Heart right ventricle (tissue), 16 donors: ENCODE results near the gene ANKRD63. TPM values are rescaled to one million over a fixed set of nuclear protein-coding genes. Genes with fewer than 3 reads are reported as not detected.

Experiments
- ATAC-seq, 8 donors: fragments of 200-7000 bp; cut with Tn5 transposase; one replicate each; pipeline ENCODE4 v1.9.1; 2020; ENCODE audit warnings: mild to moderate bottlenecking in 8 of 8, moderate library complexity in 8 of 8, moderate number of reproducible peaks in 1 of 8
- DNase-seq, 2 donors: peaks; one replicate each; pipeline ENCODE4 v3.0.0-alpha.2; 2020
- H3K27ac ChIP-seq, 10 donors: fragments of 200-600 bp; sonication (generic) in 2 of 10; one replicate each; pipeline versions ENCODE4 v1.5.0 to v1.8.0; 2020 to 2022; ENCODE audit warnings: mild to moderate bottlenecking in 3 of 10
- H3K27me3 ChIP-seq, 7 donors: fragments of 200-600 bp; one replicate each; pipeline ENCODE4 v1.8.0; 2021 to 2022; ENCODE audit warnings: mild to moderate bottlenecking in 2 of 7
- H3K36me3 ChIP-seq, 9 donors: fragments of 200-600 bp; sonication (generic) in 1 of 9; one replicate each; pipeline versions ENCODE4 v1.5.0 to v1.8.0; 2020 to 2022; ENCODE audit warnings: mild to moderate bottlenecking in 2 of 9
- H3K4me1 ChIP-seq, 9 donors: fragments of 200-600 bp; sonication (generic) in 1 of 9; one replicate each; pipeline versions ENCODE4 v1.5.0 to v1.8.0; 2020 to 2022; ENCODE audit warnings: mild to moderate bottlenecking in 4 of 9
- H3K4me3 ChIP-seq, 10 donors: fragments of 200-600 bp; sonication (generic) in 2 of 10; one replicate each; pipeline versions ENCODE4 v1.5.0 to v1.8.0; 2020 to 2022; ENCODE audit warnings: mild to moderate bottlenecking in 7 of 10, moderate library complexity in 2 of 10
- H3K9me3 ChIP-seq, 11 donors: fragments of 200-600 bp in 10 of 11; sonication (generic) in 2 of 11; one replicate each; pipeline versions ENCODE4 v1.5.0 to v1.8.0; 2013 to 2022; ENCODE audit warnings: mild to moderate bottlenecking in 2 of 11, control low read depth in 1 of 11, moderate library complexity in 1 of 11
- CTCF ChIP-seq, 9 donors: fragments of 200-600 bp; sonication (generic) in 2 of 9; IDR thresholded peaks; one replicate each; pipeline versions ENCODE4 v1.5.0 to v1.8.0; 2021 to 2022; ENCODE audit warnings: antibody characterized with exemption in 9 of 9, mild to moderate bottlenecking in 5 of 9, moderate library complexity in 1 of 9
- WGBS, 2 donors: extraction: QIAGEN DNeasy Blood & Tissue Kit; methylation state at CpG; one replicate each; pipeline ENCODE4 v1.1.7; 2013; ENCODE audit warnings: inconsistent platforms in 1 of 2; 5-methylcytosine and 5-hydroxymethylcytosine counted together
- intact Hi-C, 10 donors: fragments of 100-400 bp; cut with DNase I; formaldehyde crosslinking; loops; one replicate each; pipeline versions ENCODE4 v1.11.1 to v1.14.2; 2022
- polyA plus RNA-seq, 2 donors: library from polyadenylated mRNA; stranded (reverse); fragments of 200-250 nt; gene quantifications; one replicate each; pipeline ENCODE4 v1.2.3, GENCODE V29; 2013
- total RNA-seq, 10 donors: library from RNA; stranded (reverse); fragmentation: NEBNext Ultra II Directional in 3 of 10; extraction: Animal tissue kit (Norgen Biotek cat#: 25700) in 3 of 10; gene quantifications; one replicate each; pipeline versions ENCODE4 v1.2.1 to v1.2.4, GENCODE V29; 2021 to 2023
- donor health status: Arrhythmogenic right ventricular cardiomyopathy.
- donor health status: ischemic (EF 13 %, LVEDD 7.1; RV severe dilation, severe dysfunction).
- donor health status: healthy with polysubstance abuse.
- donor health status: DM: no; HTN: yes; CAD: no.
- donor health status: DM: no; HTN: no; CAD: no.
- donor health status: ischemic (EF 25% LVEDD 6.9; RV normal size, moderate dysfunction).
- donor health status: ischemic (EF 25% LVEDD 5.7; RV mildly dilated, moderate dysfunction).
- donor health status: healthy.
- donor health status: DM: yes; HTN: yes; CAD: no.
- donor health status: Ischemic cardiomyopathy.
- donor health status: ischemic (EF 35%, LVEDD 5.7; RV mildly dilated, moderate dysfunction).
- donor health status: nonischemic (EF 11% LVEDD 7.7; RV severe dilation, severe dysfunction).
- donor health status: DM: yes; HTN: yes; CAD: no.
- donor health status: PGD.
- donor health status: ischemic (EF 29% LVEDD 5.4; RV normal size, mild dysfunction).
- donor health status: nonischemic (EF 23%, LVEDD 6.1; RV moderate dilation, normal function).

ANKRD63 gene
- total and polyA plus RNA-seq, 12 donors, result 0.26 to 1.9 (median 0.44) TPM; not detected in 8

- intact Hi-C loops, result loop anchor here in 2 of 10 donors (5.0 to 10.0 kb wide), 2 partner anchors 35 to 112 kb away; no protein-coding TSS in a partner anchor
Measured at GRCh38 chr15:40312370-40313158, 29.7 kb upstream of the ANKRD63 start.

DNA sequence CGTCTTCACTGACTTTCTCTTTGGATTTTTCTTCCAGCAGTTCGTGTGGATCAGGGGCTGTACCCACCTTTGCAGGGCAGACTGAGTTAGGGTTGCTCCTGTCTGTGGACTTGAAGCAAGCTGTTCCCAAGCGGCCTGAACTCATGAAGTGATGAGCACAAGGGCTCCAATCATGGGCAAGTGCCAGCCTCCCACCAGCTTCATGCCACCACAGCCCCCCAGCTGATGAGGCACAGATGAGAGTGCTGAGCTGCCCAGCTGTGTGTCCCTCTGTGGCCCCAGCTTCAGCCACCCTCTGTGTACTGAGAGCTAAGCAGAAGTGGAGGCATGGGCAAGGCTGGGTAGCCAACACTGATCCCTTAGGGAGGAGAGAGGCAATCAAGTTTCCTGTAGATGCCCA is 28.1 kb upstream of the ANKRD63 start:
- ATAC-seq (no peak), DNase-seq (no peak)
- Histone ChIP-seq H3K9me3 (no peaks in the 10 kb centered on the region), H3K36me3 (no peaks in the 10 kb centered on the region), H3K27me3 (peaks cover 0 to 3% (median 0%) of the 10 kb centered on the region in 7 donors), H3K4me1 (peaks cover 0 to 38% (median 7%) of the 10 kb centered on the region in 9 donors), H3K4me3 (no peak overlapping the region), H3K27ac (no peak overlapping the region)
- intact Hi-C loops, result loop anchor here in 9 of 10 donors (1.0 to 10.0 kb wide), 6 partner anchors 28 to 114 kb away; partner anchors contain the start of gene ANKRD63 (in 1 of the 9)
- TF ChIP-seq CTCF (IDR thresholded peaks at IDR 0.05), result no peak
- 62 to 70% methylated on average over 3 of the region's 3 CpGs for WGBS, 2 donors

More at GRCh38 chr15:40312370-40313158, 29.7 kb upstream of the ANKRD63 start:
- no peak for TF ChIP-seq CTCF (IDR thresholded peaks at IDR 0.05)
- Histone ChIP-seq H3K27me3 (peaks cover 0 to 6% (median 0%) of the 10 kb centered on the region in 7 donors), H3K4me1 (peaks cover 0 to 33% (median 7%) of the 10 kb centered on the region in 9 donors), H3K36me3 (no peaks in the 10 kb centered on the region), H3K27ac (no peak overlapping the region), H3K9me3 (no peaks in the 10 kb centered on the region), H3K4me3 (no peak overlapping the region)
- DNase-seq (no peak), ATAC-seq (no peak)
- 87 to 88% methylated on average over 10 of the region's 10 CpGs for WGBS, 2 donors

- peak; percentile 47 to 86 (median 80) for TF ChIP-seq CTCF (IDR thresholded peaks at IDR 0.05)
- Histone ChIP-seq H3K9me3 (no peaks in the 10 kb centered on the region), H3K27me3 (peaks cover 0 to 3% (median 0%) of the 10 kb centered on the region in 7 donors), H3K4me1 (peaks cover 0 to 45% (median 7%) of the 10 kb centered on the region in 9 donors), H3K36me3 (no peaks in the 10 kb centered on the region), H3K27ac (no peak overlapping the region), H3K4me3 (no peak overlapping the region)
- intact Hi-C loops, result loop anchor here in 9 of 10 donors (1.0 to 10.0 kb wide), 6 partner anchors 27 to 115 kb away; partner anchors contain the start of gene ANKRD63 (in 1 of the 9)
- ATAC-seq (peak; percentile 40 to 82 (median 74)), DNase-seq (peak; percentile 63 to 68)
- 13 to 18% methylated on average over 4 of the region's 4 CpGs for WGBS, 2 donors
Measured at GRCh38 chr15:40310001-40310959, 27.4 kb upstream of the ANKRD63 start.
